ENCODE measurements around the gene PXYLP1.

GRCh38 chr3:141277451-141277850, 45.8 kb downstream of the PXYLP1 start:
- TF ChIP-seq, protein P1, sequence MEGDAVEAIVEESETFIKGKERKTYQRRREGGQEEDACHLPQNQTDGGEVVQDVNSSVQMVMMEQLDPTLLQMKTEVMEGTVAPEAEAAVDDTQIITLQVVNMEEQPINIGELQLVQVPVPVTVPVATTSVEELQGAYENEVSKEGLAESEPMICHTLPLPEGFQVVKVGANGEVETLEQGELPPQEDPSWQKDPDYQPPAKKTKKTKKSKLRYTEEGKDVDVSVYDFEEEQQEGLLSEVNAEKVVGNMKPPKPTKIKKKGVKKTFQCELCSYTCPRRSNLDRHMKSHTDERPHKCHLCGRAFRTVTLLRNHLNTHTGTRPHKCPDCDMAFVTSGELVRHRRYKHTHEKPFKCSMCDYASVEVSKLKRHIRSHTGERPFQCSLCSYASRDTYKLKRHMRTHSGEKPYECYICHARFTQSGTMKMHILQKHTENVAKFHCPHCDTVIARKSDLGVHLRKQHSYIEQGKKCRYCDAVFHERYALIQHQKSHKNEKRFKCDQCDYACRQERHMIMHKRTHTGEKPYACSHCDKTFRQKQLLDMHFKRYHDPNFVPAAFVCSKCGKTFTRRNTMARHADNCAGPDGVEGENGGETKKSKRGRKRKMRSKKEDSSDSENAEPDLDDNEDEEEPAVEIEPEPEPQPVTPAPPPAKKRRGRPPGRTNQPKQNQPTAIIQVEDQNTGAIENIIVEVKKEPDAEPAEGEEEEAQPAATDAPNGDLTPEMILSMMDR (conservative IDR thresholded peaks at IDR 0.05; ENCODE audit: low read depth, low read length), result no peak
- TF ChIP-seq EZH2 (IDR thresholded peaks at IDR 0.05; ENCODE audit: low read length, unreplicated experiment), result no peak
- no peak for TF ChIP-seq EZH2phosphoT487 (IDR thresholded peaks at IDR 0.05; ENCODE audit: borderline replicate concordance, low read length)
